ENCODE results near the gene RARB. TPM values are rescaled to one million over a fixed set of nuclear protein-coding genes. Genes with fewer than 3 reads are reported as not detected.

The RARB gene
- total and polyA plus RNA-seq, 2 of the 13 experiments (the other 11 are each of a cell fraction or from before 2014, with no cell fraction given): 0.16 TPM; not detected in 1

GRCh38 chr3:25438791-25439555 is 10.9 kb downstream of the RARB start:
- intact Hi-C loops (cut with micrococcal nuclease; ENCODE audit: unreplicated experiment): loop anchor here (10.0 kb wide), 1 partner anchor 156 kb away; no protein-coding TSS in a partner anchor
- Histone ChIP-seq H3K9ac (ENCODE audit: insufficient read depth, low read depth, low read length) (no peak overlapping the region), H3K79me2 (ENCODE audit: insufficient read depth, low read length) (no peaks in the 10 kb centered on the region), H2AFZ (ENCODE audit: low read length) (no peak overlapping the region), H3K4me1 (ENCODE audit: insufficient read depth, low read length) (no peaks in the 10 kb centered on the region), H3K36me3 (replicated peaks in 1 of 2; ENCODE audit: control insufficient read depth in 1 of 2, insufficient read depth in 2 of 2, low read length in 2 of 2) (no peaks in the 10 kb centered on the region), H3K27me3 (ENCODE audit: control insufficient read depth in 1 of 2, insufficient read depth in 2 of 2, low read length in 2 of 2) (no peaks in the 10 kb centered on the region; a peak in 1 of 5 replicates), H3K27ac (ENCODE audit: extremely low read length, insufficient read depth, low read length) (no peak overlapping the region), H3K4me2 (ENCODE audit: low read depth, low read length) (no peak overlapping the region), H4K20me1 (ENCODE audit: insufficient read depth, low read length) (no peaks in the 10 kb centered on the region), H3K4me3 (replicated peaks in 1 of 3; ENCODE audit: insufficient read depth in 1 of 3, low read depth in 2 of 3, low read length in 3 of 3) (no peak overlapping the region), H3K9me3 (ENCODE audit: low read length) (no peaks in the 10 kb centered on the region)
- TF ChIP-seq ZBTB42 (CRISPR knock-in tag; IDR thresholded peaks at IDR 0.05) (no peak), ZNF468 (CRISPR knock-in tag; IDR thresholded peaks at IDR 0.05) (no peak), CHD4 (IDR thresholded peaks at IDR 0.05; ENCODE audit: borderline replicate concordance, low read length) (no peak), ZNF776 (CRISPR knock-in tag; IDR thresholded peaks at IDR 0.05) (no peak), MXI1 (IDR thresholded peaks at IDR 0.05; ENCODE audit: borderline replicate concordance, low read depth, low read length) (no peak), GABPA (IDR thresholded peaks at IDR 0.05; ENCODE audit: low read depth, low read length) (no peak), GABPA (CRISPR knock-in tag; IDR thresholded peaks at IDR 0.05; ENCODE audit: low read depth) (no peak), ZNF7 (CRISPR knock-in tag; IDR thresholded peaks at IDR 0.05) (no peak), ZNF382 (CRISPR knock-in tag; IDR thresholded peaks at IDR 0.05; ENCODE audit: borderline replicate concordance) (no peak), ZNF672 (CRISPR knock-in tag; IDR thresholded peaks at IDR 0.05) (no peak), GABPB1 (CRISPR knock-in tag; IDR thresholded peaks at IDR 0.05) (no peak), SRSF9 (IDR thresholded peaks at IDR 0.05; ENCODE audit: borderline replicate concordance, insufficient read depth, low read depth, low read length, poor library complexity, severe bottlenecking) (no peak), KAT2B (IDR thresholded peaks at IDR 0.05; ENCODE audit: borderline replicate concordance, low read depth, low read length) (no peak), ATF2 (CRISPR knock-in tag; IDR thresholded peaks at IDR 0.05) (no peak)
- 47% methylated on average over 6 of the region's 6 CpGs for WGBS (ENCODE audit: low lambda C conversion rate)
- no TSS peak for BruUV-seq (replicated peaks)
- ChIA-PET POLR2A (no interaction called here), CTCF (ENCODE audit: low intra/inter-chr PET ratio, low total read pairs) (no interaction called here)
- DNase-seq (ENCODE audit: low spot score): no peak
- ATAC-seq: no peak
- no peak for FAIRE-seq
- in situ Hi-C loops (cut with HindIII; ENCODE audit: extremely low pct_ligation_motif_present, low pct_unique_long_range_greater_than_20kb): no loop called here

Data from HepG2 (cell line).